K562 (cell line): ENCODE results near the gene ITM2A.

Experiments used
- CTCF ChIP-seq, 3 experiments: IDR thresholded peaks in 2 of 3; conservative IDR thresholded peaks in 1 of 3; 2 replicates each; pipeline ENCODE4 v1.5.1; 2011 to 2012; ENCODE audit warnings: low read length in 3 of 3, mild to moderate bottlenecking in 3 of 3, control low read depth in 2 of 3, improper control_type of control experiment in 1 of 3, inconsistent platforms in 1 of 3, low read depth in 1 of 3, mixed read lengths in 1 of 3, moderate library complexity in 1 of 3; ENCODE audit not compliant: insufficient read depth in 2 of 3
- HMGN3 ChIP-seq: IDR thresholded peaks from 2 replicates; pipeline ENCODE4 v1.6.1; 2011; ENCODE audit warnings: borderline replicate concordance, low read depth, mild to moderate bottlenecking, mixed read lengths, low read length; ENCODE audit not compliant: insufficient read length; ENCODE audit errors: extremely low read depth
- JUND ChIP-seq, 2 experiments: IDR thresholded peaks; 2 replicates in 1 of 2; 3 replicates in 1 of 2; pipeline ENCODE4 v1.6.1; 2011; ENCODE audit warnings: borderline replicate concordance in 2 of 2, low read depth in 2 of 2, low read length in 2 of 2, improper control_type of control experiment in 1 of 2, missing biosample characterization in 1 of 2, missing genetic modification characterization in 1 of 2, missing genetic modification reagents in 1 of 2
- STAT5A ChIP-seq: IDR thresholded peaks from 2 replicates; pipeline ENCODE4 v1.6.1; 2012; ENCODE audit warnings: low read length, inconsistent platforms, borderline replicate concordance

- TF ChIP-seq CTCF (IDR thresholded peaks at IDR 0.05 in 2 of 3, conservative IDR thresholded peaks at IDR 0.05 in 1 of 3; ENCODE audit: insufficient read depth in 2 of 3, low read depth in 1 of 3, low read length in 3 of 3) (no peak), HMGN3 (no peak), JUND (IDR thresholded peaks at IDR 0.05; ENCODE audit: borderline replicate concordance, low read depth, low read length) (no peak), JUND (tag; IDR thresholded peaks at IDR 0.05; ENCODE audit: borderline replicate concordance, low read depth, low read length) (no peak), STAT5A (no peak)
Observed at GRCh38 chrX:79375340-79375739, 8.2 kb upstream of the ITM2A start.
